HG02763 (cell line): Measurements from ENCODE around the gene OAF.
A peak's percentile ranks its signal among the peaks of the same experiment; 100 is the strongest.

Source experiments
- ATAC-seq: cut with Tn5 transposase; IDR thresholded peaks from one replicate; pipeline ENCODE4 v1.9.1; 2021; ENCODE audit warnings: mild to moderate bottlenecking, moderate library complexity; ENCODE audit not compliant: unreplicated experiment

The OAF gene

DNA sequence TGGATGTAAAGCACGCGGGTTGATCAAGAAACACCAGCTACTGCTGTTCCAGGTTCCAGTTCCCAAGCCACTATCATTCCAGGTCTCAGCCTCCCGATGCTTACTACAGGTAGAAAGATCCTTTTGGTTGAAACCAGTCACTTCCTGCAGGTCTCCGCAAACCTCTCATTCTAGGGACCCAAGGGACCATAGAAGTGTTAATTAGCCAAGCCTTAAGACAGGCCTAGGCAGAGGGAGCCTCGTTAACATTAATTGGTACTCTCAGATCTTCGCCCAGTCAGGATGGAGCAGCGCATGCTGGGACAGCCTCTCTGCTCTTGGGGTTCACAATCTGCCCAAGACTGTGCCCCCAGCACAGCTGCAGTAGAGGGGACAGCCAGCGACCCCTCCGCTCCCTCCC lies 11.2 kb upstream of the OAF start:
- no peak for ATAC-seq

DNA sequence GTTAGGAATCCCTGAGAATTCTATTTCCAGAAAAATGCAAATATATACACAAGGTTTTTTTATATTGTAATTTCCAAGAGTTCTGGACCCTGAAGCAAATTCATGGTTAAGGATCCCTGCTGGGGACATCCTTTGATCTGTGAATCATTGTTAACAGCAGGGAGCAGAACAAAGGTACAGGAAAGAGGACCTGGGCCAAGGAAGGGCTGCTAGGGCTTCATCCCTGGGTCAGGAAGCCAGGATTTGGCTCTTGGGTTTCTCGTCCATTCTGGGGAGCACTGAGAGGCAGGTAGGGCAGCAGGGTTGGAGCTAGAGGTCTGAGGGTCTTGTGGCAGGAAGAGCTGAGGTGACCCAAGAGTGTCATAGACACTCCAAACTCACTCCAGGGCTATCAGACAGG lies 10.2 kb upstream of the OAF start:
- ATAC-seq = no peak

DNA sequence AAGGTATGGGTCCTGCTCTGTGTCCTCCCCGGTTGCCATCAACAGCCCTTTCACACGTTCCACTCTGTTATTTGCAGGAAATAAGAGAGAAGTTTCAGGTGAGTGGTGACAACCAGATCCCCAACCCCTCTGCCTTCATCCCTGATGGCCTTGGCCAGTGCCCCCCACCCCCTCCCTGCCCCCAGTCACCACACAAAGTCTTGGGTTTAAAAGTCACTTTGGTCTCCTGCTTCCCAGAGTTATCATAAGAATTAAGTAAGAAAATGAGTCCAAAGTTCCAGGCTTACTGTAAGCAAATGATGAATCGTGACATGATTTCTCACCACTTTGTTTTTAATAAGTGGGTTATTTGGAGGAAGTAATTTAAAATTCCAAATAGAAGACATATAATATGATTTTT lies 9.2 kb upstream of the OAF start:
- ATAC-seq = no peak

DNA sequence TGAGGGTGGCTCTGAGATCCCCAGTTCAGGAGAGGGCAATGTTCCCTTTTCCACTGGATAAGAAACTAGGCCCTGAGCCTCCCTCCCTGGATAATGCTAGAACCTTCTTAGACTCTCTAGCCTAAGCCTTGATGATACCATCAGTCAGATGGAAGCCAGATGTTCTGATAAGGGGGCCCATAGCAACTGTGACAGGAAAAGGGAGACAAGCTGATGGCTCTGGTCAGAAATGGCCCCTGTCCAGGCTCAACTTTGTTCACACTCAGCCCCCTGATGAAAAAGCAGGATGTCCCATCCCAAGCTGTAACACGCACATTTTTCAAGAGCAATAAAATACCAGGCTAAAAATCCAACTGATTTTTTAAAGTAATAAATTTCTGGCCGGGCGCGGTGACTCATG lies 7.2 kb upstream of the OAF start:
- no peak for ATAC-seq

DNA sequence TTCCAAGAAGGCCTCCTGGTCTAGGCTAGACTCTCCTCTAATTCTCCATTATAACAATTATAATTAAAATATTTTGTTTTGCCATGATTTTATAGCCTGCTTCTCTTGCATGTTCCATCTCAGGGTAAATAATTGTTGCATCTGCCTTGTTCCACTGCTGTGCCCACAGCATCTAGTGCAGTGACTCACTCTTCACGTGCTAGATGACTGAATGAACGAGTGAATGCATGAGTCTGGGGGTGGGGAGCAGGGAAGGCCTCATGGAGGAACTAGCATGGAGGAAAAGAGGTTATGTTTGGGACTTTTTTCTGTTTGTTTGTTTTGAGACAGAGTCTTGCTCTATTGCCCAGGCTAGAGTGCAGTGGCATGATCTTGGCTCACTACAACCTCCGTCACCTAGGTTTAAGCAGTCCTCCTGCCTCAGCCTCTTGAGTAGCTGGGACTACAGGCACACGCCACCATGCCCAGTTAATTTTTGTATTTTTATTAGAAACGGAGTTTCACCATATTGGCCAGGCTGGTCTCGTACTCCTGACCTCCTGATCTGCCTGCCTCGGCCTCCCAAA lies 5.2 kb upstream of the OAF start:
- no peak for ATAC-seq

DNA sequence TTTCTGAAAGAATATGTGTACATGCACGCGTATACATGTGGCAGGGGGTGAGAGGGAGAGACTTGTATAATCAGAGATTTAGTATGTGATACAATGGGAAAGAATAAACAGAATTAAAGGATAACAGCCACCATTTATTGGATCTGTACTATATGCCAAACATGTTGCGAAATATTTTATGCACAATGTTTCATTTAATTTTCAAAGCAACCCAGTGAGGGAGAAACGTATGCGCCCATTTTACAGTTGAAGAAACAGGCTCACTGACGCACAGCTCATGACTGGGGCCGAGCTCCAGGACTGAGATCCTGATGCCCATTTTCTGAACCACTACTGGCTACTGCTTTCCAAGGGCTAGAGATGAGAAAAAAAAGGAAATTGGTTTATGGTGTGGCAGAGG lies 3.3 kb upstream of the OAF start:
- ATAC-seq = no peak

DNA sequence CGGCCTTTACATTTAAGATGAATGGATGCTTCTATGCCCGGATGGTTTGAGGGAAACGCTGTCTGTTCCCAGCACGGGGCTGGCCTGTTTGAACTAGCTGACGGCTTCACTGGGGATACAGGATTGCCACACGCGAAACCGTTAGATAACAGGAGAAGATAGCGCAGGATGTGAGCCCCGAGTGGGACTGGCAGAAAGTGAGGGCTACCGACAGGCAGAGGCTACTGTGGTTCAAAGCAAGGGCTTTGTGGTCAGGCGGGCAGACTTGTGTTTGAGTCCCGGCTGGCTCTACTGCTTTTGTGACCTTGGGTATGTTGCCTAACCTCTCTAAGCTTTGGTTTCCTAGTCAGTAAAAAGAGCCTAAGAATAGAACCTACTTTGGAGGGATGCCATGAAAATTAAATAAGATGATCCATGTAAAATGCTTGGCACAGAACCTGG lies 2.8 kb upstream of the OAF start:
- ATAC-seq = no peak

DNA sequence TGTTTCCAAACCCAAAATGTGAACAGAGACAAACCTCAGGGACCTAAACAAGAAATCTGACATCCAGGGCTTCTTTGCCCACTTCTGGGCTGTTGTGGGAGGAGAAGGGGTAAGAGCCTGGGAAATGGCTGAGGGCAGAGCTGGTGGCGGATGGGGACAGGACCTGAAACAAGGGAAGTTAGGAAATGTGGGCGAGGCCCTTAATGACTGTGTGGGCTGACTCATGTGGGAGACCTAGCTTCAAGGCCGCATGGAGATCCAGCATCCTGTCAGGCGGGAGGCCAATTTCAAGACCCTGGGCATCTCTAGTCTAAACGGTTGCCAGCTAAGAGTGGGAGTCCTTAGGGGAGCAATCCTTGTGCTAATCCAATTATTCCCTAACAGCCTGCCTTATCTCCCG lies 2.1 kb upstream of the OAF start:
- no peak for ATAC-seq

DNA sequence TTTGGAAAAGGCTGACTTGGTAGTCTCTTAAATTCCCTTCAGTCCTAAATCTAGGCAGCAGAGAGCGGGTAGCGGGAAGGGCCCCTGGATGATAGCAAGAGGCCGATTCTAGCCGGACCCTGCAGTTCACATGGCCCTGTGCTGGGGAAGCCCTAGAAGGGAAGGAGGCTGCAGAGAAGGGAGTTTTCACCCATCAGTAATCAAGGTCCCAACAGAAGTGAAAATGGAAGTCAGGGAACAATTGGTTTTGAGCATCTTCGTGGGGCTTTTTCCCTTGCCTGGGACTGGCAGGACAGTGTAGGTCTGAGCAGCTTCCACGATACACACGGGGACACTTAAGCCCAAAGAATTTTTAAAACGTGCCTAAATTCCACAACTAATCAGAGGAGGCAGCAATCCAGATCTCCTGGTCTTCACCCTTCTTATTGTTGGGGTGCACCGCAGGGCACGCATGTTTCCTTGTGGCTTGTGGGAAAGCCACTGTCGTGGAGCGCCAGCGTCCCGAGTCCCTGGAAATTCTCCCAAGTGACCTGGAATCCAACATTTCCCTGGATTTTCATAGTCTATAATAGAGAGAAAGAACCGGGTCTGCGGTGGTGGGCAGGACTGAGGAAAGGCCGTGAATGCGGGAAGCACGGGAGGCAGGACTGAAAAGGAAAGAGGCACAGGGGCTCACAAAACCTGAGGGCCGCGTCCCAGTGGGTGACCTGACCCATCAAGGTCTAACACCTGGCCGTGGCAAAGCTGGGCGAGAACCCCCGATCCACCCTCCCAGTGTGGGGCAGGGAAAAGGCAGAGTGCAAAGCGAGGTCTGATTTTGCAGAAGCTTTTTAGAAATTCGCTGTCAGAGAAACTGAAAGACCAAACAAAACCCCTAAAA lies 846 bp upstream of the OAF start:
- no peak for ATAC-seq

DNA sequence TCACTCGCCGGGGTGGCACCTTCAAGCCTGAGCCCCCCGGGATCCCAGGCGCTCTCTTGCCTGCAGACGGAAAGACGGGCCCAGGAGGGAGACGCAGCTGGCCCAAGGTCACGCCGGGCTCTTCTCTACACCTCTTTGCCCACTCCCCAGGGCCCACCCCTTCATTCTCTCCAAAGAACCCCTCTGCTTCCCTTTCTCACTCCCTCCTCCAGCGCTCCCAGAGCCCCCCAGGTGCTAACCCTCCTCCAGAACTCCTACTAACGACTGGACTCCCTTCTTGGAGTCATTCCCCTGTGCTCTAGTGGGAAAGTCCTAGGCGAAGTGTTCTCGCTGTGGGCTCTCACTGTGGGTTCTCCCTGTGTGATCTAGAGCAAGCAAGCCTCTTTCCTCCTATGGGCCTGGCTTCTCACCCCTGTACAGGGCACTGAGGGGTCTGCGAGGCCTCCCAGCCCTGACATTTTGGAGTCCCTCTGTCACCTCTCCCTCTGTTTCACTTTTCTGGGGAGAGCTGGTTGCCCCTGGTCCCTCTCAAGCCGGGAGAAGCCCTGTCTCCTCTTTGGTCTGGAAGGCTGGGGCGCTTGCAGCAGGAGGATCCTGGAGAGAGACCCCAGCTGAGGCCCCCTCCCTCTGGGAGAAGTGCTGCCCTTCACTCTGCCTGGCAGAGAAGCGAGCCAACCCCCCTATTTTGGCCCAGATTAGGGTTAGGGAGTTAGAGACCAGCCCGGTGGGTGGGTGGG lies 858 bp downstream of the OAF start:
- peak; percentile 4 for ATAC-seq

DNA sequence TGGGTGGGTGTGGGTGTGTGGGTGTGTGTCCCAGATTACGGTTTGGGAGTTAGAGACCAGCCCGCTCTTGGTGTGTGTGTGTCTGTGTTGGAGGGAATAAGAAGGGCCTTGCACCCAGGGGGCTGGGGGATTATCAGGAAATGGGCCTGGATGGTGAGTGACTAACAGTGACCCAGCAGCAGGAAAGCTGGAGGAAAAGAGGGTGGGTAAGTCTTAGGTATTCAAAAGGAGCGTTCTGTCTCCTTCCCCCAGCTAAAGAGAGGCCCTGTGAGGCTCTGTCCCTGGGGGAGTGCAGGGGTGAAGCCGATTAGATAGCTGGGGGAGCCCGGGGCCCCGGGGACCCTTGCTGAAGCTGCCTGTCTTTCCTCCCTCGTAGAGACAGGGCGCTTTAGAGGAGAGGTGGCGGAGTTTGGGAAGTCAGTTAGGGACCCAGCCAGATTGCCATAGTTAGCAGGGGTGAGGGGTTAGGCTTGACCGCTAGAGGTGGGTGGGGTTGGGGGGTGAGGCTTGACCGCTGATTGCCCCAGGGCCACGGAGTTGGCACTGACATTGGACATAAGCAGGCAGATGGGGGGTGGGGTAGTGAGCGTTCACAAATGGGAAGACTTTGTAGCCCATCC lies 1.5 kb downstream of the OAF start:
- ATAC-seq = no peak

DNA sequence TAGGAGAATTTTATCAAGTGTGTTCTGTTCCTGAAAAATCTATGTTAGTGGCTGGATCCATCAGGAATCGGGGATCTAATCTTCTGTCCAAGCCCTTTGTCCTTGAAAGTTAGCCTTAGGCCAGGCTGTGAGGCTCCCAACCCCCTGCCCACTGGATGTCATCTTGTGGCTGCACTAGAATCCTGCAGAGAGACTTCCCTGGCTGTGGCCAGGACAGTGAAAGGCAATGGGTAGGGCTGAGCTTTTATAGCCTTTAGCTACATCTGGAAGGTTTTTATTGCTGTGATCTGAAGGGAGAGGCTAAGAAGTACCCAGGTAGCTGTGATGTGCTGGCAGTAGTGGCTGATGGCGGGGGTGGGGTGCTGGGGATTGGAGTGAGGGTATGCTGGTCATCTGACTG lies 2.1 kb downstream of the OAF start:
- no peak for ATAC-seq

DNA sequence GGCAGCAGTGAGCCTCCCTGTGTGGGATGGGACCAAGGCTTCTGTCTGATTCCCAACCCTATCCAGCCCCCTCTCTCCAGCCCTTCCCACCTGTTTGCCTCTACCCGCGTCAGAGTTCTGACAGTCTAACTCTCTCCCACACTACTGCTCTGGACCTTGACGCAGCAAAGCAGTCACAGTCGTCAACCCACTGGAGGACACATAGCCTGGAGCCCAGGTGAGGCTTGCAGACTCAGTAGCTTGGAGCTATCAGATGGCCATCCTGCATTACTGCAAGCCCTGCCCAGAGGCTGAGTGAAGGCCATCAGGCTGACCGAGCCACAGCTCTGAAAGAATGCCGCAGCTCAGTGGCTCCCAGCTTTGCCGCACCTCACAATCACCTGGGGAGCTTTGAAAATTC lies 3.7 kb downstream of the OAF start:
- ATAC-seq = no peak

DNA sequence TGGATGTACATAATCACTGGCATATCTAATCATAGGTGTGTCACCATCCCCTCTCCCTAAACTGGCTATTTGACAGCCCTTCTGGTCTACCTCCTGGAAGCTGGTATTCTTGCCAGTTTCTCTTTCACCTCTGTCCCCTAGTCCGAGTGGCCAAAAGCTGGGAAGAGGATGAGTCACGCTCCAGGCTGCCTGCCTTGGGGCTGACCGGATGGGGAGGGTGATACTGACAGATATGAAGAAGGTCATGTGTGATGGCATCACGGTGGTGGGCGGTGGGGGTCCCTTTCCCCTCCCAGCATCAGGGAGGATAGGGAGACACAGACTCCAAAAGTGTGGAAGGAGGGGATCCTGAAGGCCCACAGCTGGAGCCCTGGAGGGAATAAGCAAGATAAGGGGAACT lies 4.8 kb downstream of the OAF start:
- no peak for ATAC-seq

DNA sequence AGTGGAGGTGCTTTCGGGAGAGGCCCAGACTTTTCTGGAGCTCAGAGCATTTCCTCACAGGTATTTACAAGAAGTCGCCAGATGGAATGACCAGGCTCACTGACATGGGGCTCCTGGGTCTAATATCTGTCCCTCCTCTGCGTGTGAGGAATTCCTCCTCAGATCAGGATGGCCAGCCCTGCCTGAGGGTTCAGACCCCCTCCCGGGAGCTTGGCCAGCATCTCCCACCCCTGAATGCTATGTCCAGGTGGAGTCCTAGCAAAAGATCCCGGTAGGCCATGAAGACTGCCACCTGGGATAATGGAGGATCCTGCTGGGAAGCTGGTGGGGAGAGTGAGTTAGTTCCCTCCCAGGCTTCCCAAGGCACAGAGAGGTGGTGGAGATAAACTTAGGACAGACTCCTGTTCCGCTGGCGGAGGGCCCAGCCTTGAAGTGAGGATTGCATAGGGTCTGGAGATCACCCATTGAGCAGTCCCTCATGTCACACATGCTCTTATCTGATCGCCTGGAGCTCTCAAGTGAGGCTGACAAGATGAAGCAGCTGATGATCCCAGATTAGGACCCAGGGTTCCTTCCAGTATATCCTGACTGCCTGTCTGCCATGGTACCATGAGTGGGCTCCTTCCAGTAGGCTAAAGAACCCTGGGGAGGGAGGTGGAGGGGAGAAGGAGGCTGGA lies 5.7 kb downstream of the OAF start:
- no peak for ATAC-seq

DNA sequence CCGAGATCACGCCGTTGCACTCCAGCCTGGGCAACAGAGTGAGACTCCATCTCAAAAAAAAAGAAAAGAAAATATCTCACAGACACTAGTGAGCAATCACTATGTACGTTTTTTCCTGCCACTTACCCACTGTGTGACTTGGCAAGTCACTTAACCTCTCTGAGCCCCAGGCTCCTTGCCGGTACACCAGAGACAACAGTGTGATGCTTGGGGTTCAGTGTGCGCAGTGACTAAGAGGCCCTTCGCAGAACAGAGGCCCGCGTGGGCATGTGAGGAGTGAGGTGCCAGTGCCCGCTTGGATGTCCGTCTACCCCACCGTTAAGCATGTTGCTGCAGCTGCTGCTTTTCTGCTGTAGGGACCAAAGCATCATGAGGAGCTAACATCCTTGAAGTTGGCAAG lies 6.7 kb downstream of the OAF start:
- ATAC-seq = no peak

DNA sequence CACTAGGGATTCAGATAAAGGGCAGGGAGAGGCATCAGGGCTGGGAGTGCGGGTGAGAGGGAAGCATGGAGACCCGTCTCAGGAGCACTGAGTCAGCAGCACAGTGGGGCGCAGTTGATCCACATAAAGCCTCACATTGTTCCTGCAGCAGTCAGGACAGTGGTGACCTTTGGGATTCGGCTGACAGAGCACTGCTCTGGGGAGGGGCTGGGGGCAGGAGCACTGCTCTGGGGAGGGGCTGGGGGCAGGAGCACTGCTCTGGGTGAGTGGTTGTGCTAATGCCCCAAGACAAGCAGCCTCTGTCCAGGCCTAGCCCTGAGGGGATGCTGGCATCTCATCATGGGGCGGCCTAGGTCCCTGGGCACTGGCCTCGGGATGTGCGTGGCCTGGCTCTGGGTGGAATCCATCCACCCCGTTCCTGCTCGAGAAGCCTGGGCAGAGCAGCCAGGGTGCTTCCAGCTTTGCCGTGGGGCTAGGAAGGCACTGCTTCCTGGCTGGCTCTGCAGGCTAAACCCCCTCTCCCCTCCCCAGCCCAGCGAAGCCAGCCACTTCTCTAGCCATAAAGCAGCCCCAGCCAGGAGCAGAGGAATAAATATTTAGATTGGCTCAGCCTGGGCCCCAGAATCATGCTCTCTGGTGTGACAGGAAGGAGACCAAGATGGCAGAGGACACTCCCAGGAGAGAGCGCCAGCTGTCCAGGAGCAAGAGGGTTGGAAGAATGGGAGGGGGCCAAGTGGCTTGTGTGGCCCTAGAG lies 7.3 kb downstream of the OAF start:
- no peak for ATAC-seq

DNA sequence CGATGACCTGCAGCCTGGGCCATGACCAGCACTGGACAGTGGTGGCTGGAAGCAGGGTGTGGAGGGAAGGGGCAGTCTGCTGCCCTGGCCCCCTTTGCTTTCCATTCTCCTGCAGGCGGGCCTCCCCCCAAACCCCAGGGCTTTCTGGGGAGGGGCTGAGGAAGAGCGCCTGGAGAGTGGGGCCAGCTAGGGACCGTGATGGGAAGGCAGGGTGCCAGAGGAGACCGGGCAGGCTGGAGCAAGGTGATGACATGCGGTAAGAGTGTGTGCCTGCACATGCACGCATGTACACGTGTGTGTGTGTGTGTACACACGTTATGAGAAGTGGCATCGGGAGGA lies 7.8 kb downstream of the OAF start:
- ATAC-seq = no peak

DNA sequence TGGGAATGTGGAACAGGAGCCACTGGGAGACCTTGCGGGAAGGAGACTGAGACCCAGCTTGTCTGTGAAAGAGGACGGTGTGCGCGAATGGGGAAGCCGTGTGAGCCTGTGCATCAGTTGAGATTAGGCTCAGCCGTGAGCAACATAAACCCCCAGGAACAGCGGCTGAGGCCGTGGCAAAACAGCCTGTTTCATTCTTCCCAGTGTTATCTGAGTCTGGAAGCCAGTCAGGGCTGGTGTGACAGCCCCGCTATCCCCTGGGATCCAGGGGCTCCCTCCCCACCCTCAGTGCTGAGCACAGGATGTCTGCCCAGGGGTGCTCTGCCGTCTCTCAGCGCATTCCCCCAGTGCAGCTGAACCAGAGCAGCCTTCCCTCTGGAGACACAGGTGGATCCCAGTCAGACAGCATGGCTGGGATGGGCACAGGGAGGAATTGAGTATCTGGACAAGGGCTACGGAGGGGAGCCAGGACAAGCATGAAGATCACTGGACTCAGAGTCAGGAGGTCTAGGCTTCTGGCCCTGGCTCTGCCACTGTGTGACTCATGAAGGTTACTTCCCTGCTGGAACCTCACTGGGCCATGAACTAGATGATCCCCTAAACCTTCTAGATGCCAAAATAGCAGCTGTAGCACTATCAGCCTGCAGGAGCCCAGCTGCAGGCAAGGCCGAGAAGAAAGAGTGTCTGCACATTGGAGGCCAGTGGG lies 8.6 kb downstream of the OAF start:
- ATAC-seq = no peak
